C4-2B (cell line): ENCODE results near the gene DNAH3.

Source experiments
- ZFX ChIP-seq: fragments of 450-650 bp; IDR thresholded peaks from 2 replicates; pipeline ENCODE4 v1.6.1; 2017
- TF ChIP-seq, protein P1 (sequence below): fragments of 450-650 bp; conservative IDR thresholded peaks from 2 replicates; pipeline ENCODE4 v1.5.1; 2017; ENCODE audit warnings: mild to moderate bottlenecking

GRCh38 chr16:21183995-21184394 lies 33.3 kb upstream of the DNAH3 start:
- TF ChIP-seq, protein P1, sequence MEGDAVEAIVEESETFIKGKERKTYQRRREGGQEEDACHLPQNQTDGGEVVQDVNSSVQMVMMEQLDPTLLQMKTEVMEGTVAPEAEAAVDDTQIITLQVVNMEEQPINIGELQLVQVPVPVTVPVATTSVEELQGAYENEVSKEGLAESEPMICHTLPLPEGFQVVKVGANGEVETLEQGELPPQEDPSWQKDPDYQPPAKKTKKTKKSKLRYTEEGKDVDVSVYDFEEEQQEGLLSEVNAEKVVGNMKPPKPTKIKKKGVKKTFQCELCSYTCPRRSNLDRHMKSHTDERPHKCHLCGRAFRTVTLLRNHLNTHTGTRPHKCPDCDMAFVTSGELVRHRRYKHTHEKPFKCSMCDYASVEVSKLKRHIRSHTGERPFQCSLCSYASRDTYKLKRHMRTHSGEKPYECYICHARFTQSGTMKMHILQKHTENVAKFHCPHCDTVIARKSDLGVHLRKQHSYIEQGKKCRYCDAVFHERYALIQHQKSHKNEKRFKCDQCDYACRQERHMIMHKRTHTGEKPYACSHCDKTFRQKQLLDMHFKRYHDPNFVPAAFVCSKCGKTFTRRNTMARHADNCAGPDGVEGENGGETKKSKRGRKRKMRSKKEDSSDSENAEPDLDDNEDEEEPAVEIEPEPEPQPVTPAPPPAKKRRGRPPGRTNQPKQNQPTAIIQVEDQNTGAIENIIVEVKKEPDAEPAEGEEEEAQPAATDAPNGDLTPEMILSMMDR: no peak
- no peak for TF ChIP-seq ZFX
